PC-3 (cell line): ENCODE data around the gene SH3GL3.

Source experiments
- CTCF ChIP-seq: fragments of 300-600 bp; sonication (generic); conservative IDR thresholded peaks from 2 replicates; pipeline ENCODE4 v1.5.1; 2017; ENCODE audit warnings: antibody characterized with exemption, low read depth, mild to moderate bottlenecking, low read length
- EZH2 ChIP-seq: fragments of 300-600 bp; sonication (generic); IDR thresholded peaks from one replicate; pipeline ENCODE4 v1.6.1; 2017; ENCODE audit warnings: antibody characterized with exemption, mild to moderate bottlenecking, low read length; ENCODE audit not compliant: unreplicated experiment
- EZH2phosphoT487 ChIP-seq: fragments of 300-600 bp; sonication (generic); IDR thresholded peaks from 2 replicates; pipeline ENCODE4 v1.6.1; 2018; ENCODE audit warnings: mild to moderate bottlenecking, antibody characterized with exemption, low read length, borderline replicate concordance

- TF ChIP-seq CTCF (no peak), EZH2phosphoT487 (no peak), EZH2 (no peak)
These were observed 166.6 kb downstream of the SH3GL3 start for GRCh38 chr15:83613714-83614113.
